ENCODE measurements around the gene SH3BGR.

- TF ChIP-seq CTCF (IDR thresholded peaks at IDR 0.05) = no peak
- TF ChIP-seq ZFX (IDR thresholded peaks at IDR 0.05; ENCODE audit: borderline replicate concordance) = no peak
Measured at GRCh38 chr21:39429445-39429844, 22.3 kb upstream of the SH3BGR start.

Data from 22Rv1 (cell line).